ENCODE data around the gene TPRN. TPM values are rescaled to one million over a fixed set of nuclear protein-coding genes. Genes with fewer than 3 reads are reported as not detected.

The TPRN gene
- total RNA-seq, 2 experiments from 2014 or later: 8.9 TPM

GRCh38 chr9:137157618-137158415 is 42.7 kb downstream of the TPRN start:
- peaks cover 22% of the 10 kb centered on the region for H3K4me1 Mint-ChIP-seq
- no peak overlapping the region for H3K4me3 Mint-ChIP-seq
- no peak overlapping the region for H3K27ac Mint-ChIP-seq
- CTCF ChIA-PET: interaction anchor here (0.8 to 1.4 kb wide), 8 partner anchors 9 to 144 kb away, joined by 3 read pairs; partner anchors contain the start of gene NRARP
- no peaks in the 10 kb centered on the region for H3K9me3 Mint-ChIP-seq
- no peak for DNase-seq
- H3K36me3 Mint-ChIP-seq (ENCODE audit: low read depth): no peaks in the 10 kb centered on the region
- POLR2A ChIA-PET: no interaction called here
- peaks cover 32% of the 10 kb centered on the region for H3K27me3 Mint-ChIP-seq

DNA sequence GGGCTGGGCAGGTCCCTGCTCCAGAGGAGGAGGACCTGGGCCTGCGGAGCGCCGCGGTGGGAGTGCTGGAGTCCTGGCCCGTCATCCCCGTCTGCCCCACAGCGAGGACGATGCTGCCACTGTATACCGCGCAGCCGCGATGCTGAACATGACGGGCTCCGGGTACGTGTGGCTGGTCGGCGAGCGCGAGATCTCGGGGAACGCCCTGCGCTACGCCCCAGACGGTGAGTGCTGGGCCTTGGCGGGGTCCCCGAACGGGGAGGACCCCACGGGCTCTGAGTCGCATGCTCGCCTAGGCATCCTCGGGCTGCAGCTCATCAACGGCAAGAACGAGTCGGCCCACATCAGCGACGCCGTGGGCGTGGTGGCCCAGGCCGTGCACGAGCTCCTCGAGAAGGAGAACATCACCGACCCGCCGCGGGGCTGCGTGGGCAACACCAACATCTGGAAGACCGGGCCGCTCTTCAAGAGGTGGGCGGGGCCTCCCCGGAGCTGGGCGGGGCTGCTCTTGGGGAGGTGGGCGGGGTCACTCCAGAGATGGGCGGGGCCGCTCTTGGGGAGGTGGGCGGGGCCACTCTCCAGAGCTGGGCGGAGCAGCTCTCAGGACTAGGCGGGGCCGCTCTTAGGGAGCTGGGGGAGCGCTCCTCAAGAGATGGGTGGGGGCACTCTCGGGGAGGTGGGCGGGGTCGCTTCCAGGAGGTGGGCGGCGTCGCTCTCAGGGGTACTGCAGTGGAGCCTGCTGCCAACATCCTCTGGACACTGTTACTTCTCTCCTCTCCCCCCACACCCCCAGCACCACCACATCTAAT is 43.8 kb downstream of the TPRN start:
- peak; percentile 52 for DNase-seq
- H3K27ac Mint-ChIP-seq: no peak overlapping the region
- POLR2A ChIA-PET: no interaction called here
- H3K27me3 Mint-ChIP-seq: peaks cover 28% of the 10 kb centered on the region
- H3K4me3 Mint-ChIP-seq: peak overlapping the region; percentile 43
- H3K9me3 Mint-ChIP-seq: no peaks in the 10 kb centered on the region
- CTCF ChIA-PET: interaction anchor here (0.6 to 1.4 kb wide), 10 partner anchors 13 to 1116 kb away, joined by 3 to 5 read pairs (median 3); partner anchors contain the start of genes ANAPC2, NOXA1, NRARP and SSNA1
- H3K36me3 Mint-ChIP-seq (ENCODE audit: low read depth): no peaks in the 10 kb centered on the region
- H3K4me1 Mint-ChIP-seq: peaks cover 22% of the 10 kb centered on the region

- peaks cover 9% of the 10 kb centered on the region for H3K27me3 Mint-ChIP-seq
- no peak overlapping the region for H3K4me3 Mint-ChIP-seq
- H3K27ac Mint-ChIP-seq: no peak overlapping the region
- no peaks in the 10 kb centered on the region for H3K36me3 Mint-ChIP-seq (ENCODE audit: low read depth)
- H3K4me1 Mint-ChIP-seq: peaks cover 14% of the 10 kb centered on the region
- no peaks in the 10 kb centered on the region for H3K9me3 Mint-ChIP-seq
- CTCF ChIA-PET: no interaction called here
- DNase-seq: no peak
- POLR2A ChIA-PET: no interaction called here
Measured at GRCh38 chr9:137152844-137153405, 47.6 kb downstream of the TPRN start.

- H3K4me1 Mint-ChIP-seq: peaks cover 4% of the 10 kb centered on the region
- no peak overlapping the region for H3K4me3 Mint-ChIP-seq
- POLR2A ChIA-PET: no interaction called here
- peak; percentile 40 for DNase-seq
- CTCF ChIA-PET: interaction anchor here (1.2 to 2.5 kb wide), 6 partner anchors 12 to 364 kb away, joined by 4 to 10 read pairs (median 4); partner anchors contain the start of gene GRIN1
- no peaks in the 10 kb centered on the region for H3K36me3 Mint-ChIP-seq (ENCODE audit: low read depth)
- H3K9me3 Mint-ChIP-seq: no peaks in the 10 kb centered on the region
- peaks cover 5% of the 10 kb centered on the region for H3K27me3 Mint-ChIP-seq
- no peak overlapping the region for H3K27ac Mint-ChIP-seq
Measured at GRCh38 chr9:137150617-137151457, 49.7 kb downstream of the TPRN start.

DNA sequence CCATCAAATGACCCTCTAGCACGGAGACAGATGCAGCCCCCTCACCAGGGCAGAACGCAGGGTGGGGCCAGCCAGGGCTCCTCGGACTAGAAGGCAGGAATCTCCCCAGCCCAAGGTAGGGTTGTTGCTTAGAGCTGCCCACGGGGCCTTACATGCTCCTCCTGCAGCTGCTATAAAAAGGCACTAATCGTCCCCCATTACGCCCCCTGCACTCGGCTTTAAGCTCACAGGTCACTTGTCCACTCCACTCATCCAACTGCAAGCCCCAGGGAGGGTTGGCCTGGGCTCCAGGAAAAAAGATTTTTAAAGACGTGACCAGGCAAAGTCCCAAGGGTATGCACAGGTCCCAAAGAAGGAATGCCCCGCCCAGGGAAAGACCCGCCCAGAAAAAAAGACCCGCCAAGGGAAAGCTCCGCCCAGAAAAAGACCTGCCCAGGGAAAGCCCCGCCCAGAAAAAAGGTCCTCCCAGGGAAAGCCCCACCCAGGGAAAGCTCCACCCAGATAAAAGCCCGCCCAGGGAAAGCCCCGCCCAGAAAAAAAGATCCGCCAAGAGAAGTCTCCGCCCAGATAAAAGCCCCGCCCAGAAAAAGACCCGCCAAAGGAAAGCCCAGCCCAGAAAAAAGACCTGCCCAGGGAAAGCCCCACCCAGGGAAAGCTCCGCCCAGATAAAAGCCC is 50.5 kb downstream of the TPRN start:
- Mint-ChIP-seq H3K27me3 (peaks cover 5% of the 10 kb centered on the region), H3K4me3 (no peak overlapping the region), H3K4me1 (peaks cover 4% of the 10 kb centered on the region), H3K9me3 (no peaks in the 10 kb centered on the region), H3K27ac (no peak overlapping the region), H3K36me3 (ENCODE audit: low read depth) (no peaks in the 10 kb centered on the region)
- ChIA-PET CTCF (interaction anchor here (0.9 to 2.5 kb wide), 9 partner anchors 8 to 363 kb away, joined by 3 to 10 read pairs (median 4); partner anchors contain the start of genes GRIN1 and MAN1B1), POLR2A (no interaction called here)
- DNase-seq: no peak

GRCh38 chr9:137149363-137149762 is 51.2 kb downstream of the TPRN start:
- CTCF ChIA-PET: interaction anchor here (0.9 to 2.5 kb wide), 7 partner anchors 9 to 362 kb away, joined by 3 to 10 read pairs (median 4); partner anchors contain the start of genes GRIN1 and MAN1B1
- H3K36me3 Mint-ChIP-seq (ENCODE audit: low read depth): no peaks in the 10 kb centered on the region

DNA sequence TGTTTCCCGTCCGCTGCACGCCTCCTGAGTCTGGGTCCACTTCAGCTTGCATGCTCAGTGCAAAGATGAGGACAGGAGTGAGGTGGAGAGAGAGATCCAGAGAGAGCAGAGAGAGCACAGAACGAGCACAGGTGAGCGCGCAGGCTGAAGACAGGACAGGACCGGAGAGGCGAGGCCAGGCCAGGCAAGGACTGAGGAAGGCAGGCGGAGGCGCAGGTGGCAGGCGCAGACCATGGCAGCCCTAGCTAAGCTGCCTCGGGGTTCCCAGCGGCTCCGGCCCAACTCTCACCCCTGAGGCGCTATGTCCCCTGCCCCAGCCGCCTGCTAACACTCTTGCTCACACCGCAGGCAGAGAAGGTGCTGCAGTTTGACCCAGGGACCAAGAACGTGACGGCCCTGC is 51.9 kb downstream of the TPRN start:
- ChIA-PET POLR2A (no interaction called here), CTCF (interaction anchor here (1.1 to 2.5 kb wide), 3 partner anchors 9 to 19 kb away, joined by 3 to 10 read pairs (median 9); partner anchors contain the start of gene GRIN1)
- DNase-seq: no peak
- Mint-ChIP-seq H3K27me3 (peaks cover 3% of the 10 kb centered on the region), H3K36me3 (ENCODE audit: low read depth) (no peaks in the 10 kb centered on the region), H3K4me3 (no peak overlapping the region), H3K27ac (no peak overlapping the region), H3K4me1 (peaks cover 4% of the 10 kb centered on the region), H3K9me3 (no peaks in the 10 kb centered on the region)

More at GRCh38 chr9:137149363-137149762, 51.2 kb downstream of the TPRN start:
- no peaks in the 10 kb centered on the region for H3K9me3 Mint-ChIP-seq
- peaks cover 3% of the 10 kb centered on the region for H3K27me3 Mint-ChIP-seq
- no peak overlapping the region for H3K27ac Mint-ChIP-seq
- POLR2A ChIA-PET: no interaction called here
- H3K4me1 Mint-ChIP-seq: peaks cover 4% of the 10 kb centered on the region
- no peak for DNase-seq
- no peak overlapping the region for H3K4me3 Mint-ChIP-seq

GRCh38 chr9:137148242-137148641 is 52.3 kb downstream of the TPRN start:
- POLR2A ChIA-PET: no interaction called here
- no peak for DNase-seq
- no peak overlapping the region for H3K4me3 Mint-ChIP-seq
- peaks cover 3% of the 10 kb centered on the region for H3K27me3 Mint-ChIP-seq
- CTCF ChIA-PET: no interaction called here
- no peak overlapping the region for H3K27ac Mint-ChIP-seq
- no peaks in the 10 kb centered on the region for H3K36me3 Mint-ChIP-seq (ENCODE audit: low read depth)
- peaks cover 4% of the 10 kb centered on the region for H3K4me1 Mint-ChIP-seq
- H3K9me3 Mint-ChIP-seq: no peaks in the 10 kb centered on the region

DNA sequence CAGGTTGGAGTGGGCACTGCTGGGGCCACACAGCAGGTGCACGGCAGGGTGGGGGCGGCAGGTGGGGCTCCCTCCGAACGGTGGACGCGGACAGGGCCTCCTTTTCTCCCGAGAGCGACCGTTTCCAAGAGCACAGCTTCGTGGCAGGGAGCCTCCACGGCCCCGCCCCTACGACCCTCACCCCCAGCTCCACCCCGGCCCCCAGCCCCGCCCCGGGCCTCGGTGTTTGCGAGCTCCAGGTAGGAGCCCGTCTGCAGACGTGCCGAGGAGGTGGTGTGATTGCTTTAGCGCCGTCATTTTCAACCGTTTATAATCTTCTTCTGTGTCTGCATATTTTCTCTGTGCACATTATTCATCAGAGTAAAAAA is 52.8 kb downstream of the TPRN start:
- H3K4me3 Mint-ChIP-seq: no peak overlapping the region
- H3K27me3 Mint-ChIP-seq: peaks cover 3% of the 10 kb centered on the region
- H3K4me1 Mint-ChIP-seq: peaks cover 4% of the 10 kb centered on the region
- no peak for DNase-seq
- CTCF ChIA-PET: no interaction called here
- H3K9me3 Mint-ChIP-seq: no peaks in the 10 kb centered on the region
- POLR2A ChIA-PET: no interaction called here
- H3K36me3 Mint-ChIP-seq (ENCODE audit: low read depth): no peaks in the 10 kb centered on the region
- H3K27ac Mint-ChIP-seq: no peak overlapping the region

DNA sequence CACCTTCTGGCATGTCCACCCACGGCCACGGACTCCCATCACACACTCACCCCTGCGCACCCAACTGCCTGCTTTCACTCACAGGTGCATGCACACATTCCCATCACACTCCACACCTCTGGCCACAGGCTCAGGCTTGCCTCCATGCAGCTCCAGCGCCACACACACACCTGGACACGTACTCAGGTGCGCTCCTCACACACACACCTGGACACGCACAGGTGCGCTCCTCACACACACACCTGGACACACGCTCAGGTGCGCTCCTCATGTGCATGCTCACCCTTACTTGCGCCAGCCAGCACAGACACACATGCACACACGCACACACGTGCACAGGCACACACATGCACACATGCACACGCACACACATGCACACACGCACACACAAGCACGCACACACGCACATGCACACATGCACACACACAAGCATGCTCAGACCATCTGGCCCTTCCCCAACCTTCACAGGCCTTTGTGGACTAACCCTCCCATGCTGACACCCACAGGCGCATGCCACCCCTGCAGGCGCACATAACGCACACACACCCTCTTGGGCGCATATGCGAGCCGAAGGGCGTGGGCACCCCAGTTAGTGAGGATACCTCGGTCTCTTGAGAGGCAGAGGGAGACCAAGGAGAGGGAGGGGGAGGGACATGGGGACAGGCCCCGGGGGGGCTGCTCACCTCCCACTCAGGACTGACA is 53.3 kb downstream of the TPRN start:
- POLR2A ChIA-PET: no interaction called here
- Mint-ChIP-seq H3K9me3 (no peaks in the 10 kb centered on the region), H3K4me1 (peaks cover 4% of the 10 kb centered on the region), H3K27ac (no peak overlapping the region), H3K27me3 (peaks cover 5% of the 10 kb centered on the region), H3K4me3 (no peak overlapping the region), H3K36me3 (ENCODE audit: low read depth) (no peaks in the 10 kb centered on the region)
- CTCF ChIA-PET: no interaction called here
- DNase-seq: no peak

DNA sequence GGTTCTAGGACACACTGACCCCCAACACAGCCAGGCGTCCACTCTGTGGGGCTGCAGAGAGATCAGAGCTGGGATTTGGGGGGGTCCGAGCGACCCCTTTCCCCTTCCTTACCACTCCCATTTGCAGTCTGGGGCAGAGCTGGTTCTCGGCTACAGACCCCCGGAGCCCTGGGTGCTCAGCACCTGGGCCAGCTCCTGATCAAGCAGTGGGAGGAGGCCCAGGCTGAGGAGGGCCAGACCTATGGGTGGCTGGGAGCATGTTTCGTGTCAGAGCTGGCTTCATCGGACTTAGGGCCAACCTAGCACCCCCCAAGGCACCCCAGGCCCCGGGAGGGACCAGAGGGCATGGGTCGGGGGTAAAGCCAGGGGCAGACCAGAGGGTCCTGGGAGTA is 54.0 kb downstream of the TPRN start:
- POLR2A ChIA-PET: no interaction called here
- no peak for DNase-seq
- peaks cover 11% of the 10 kb centered on the region for H3K27me3 Mint-ChIP-seq
- CTCF ChIA-PET: no interaction called here
- no peak overlapping the region for H3K4me3 Mint-ChIP-seq
- peaks cover 6% of the 10 kb centered on the region for H3K4me1 Mint-ChIP-seq
- H3K36me3 Mint-ChIP-seq (ENCODE audit: low read depth): no peaks in the 10 kb centered on the region
- H3K9me3 Mint-ChIP-seq: no peaks in the 10 kb centered on the region
- H3K27ac Mint-ChIP-seq: no peak overlapping the region
